Neutrophil (primary cell): ENCODE measurements around the gene HPCA.

Source experiments
- H3K27ac ChIP-seq: fragments of 200-600 bp; sonication (generic); 2 replicates; pipeline ENCODE4 v1.5.1; 2016; ENCODE audit warnings: mild to moderate bottlenecking, moderate library complexity
- H3K27me3 ChIP-seq: fragments of 200-600 bp; sonication (generic); 2 replicates; pipeline ENCODE4 v1.6.0; 2016; ENCODE audit warnings: mild to moderate bottlenecking
- H3K36me3 ChIP-seq: fragments of 200-600 bp; sonication (generic); 2 replicates; pipeline ENCODE4 v1.5.1; 2017
- H3K4me1 ChIP-seq, 2 experiments: fragments of 200-600 bp in 1 of 2; sonication (generic) in 1 of 2; 1 replicate in 1 of 2; 2 replicates in 1 of 2; pipeline versions ENCODE4 v1.5.1 to v1.6.1; 2013 to 2016; ENCODE audit warnings: low read depth in 1 of 2, low read length in 1 of 2, mild to moderate bottlenecking in 1 of 2, moderate library complexity in 1 of 2; ENCODE audit not compliant: control insufficient read depth in 1 of 2, insufficient read depth in 1 of 2
- H3K4me3 ChIP-seq, 2 experiments: fragments of 200-600 bp in 1 of 2; sonication (generic) in 1 of 2; 1 replicate in 1 of 2; 2 replicates in 1 of 2; pipeline ENCODE4 v1.5.1; 2013 to 2016; ENCODE audit warnings: low read depth in 1 of 2, low read length in 1 of 2, mild to moderate bottlenecking in 1 of 2, moderate library complexity in 1 of 2
- H3K9me3 ChIP-seq: fragments of 200-600 bp; sonication (generic); 2 replicates; pipeline ENCODE4 v1.5.1; 2016
- TF ChIP-seq, protein P1 (sequence below): fragments of 200-600 bp; sonication (generic); IDR thresholded peaks from 2 replicates; pipeline ENCODE4 v1.5.1; 2016; ENCODE audit warnings: antibody characterized with exemption

Gene HPCA

DNA sequence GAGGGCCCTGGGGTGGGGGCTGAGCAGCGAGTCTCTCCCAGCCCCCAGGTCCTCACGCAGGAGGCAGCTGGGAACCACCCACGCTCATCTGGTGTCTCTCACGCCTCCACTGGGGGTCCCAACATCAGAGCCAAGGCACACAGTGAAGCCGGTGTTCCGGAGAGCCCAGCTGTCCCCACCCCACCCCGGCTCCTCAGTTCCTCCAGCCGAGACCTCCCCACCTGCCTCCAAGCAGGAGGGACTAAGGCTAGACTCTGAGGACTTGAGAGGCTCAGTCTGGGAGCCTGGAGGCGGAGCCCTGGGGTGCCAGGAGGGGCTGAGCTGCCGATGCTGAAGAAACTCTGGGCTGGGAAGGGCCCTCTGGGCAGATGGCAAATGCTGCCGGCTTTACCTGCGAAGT is 1.6 kb upstream of the HPCA start:
- no peak overlapping the region for H3K4me3 ChIP-seq
- TF ChIP-seq, protein P1, sequence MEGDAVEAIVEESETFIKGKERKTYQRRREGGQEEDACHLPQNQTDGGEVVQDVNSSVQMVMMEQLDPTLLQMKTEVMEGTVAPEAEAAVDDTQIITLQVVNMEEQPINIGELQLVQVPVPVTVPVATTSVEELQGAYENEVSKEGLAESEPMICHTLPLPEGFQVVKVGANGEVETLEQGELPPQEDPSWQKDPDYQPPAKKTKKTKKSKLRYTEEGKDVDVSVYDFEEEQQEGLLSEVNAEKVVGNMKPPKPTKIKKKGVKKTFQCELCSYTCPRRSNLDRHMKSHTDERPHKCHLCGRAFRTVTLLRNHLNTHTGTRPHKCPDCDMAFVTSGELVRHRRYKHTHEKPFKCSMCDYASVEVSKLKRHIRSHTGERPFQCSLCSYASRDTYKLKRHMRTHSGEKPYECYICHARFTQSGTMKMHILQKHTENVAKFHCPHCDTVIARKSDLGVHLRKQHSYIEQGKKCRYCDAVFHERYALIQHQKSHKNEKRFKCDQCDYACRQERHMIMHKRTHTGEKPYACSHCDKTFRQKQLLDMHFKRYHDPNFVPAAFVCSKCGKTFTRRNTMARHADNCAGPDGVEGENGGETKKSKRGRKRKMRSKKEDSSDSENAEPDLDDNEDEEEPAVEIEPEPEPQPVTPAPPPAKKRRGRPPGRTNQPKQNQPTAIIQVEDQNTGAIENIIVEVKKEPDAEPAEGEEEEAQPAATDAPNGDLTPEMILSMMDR, result no peak
- peaks cover 97% of the 10 kb centered on the region for H3K27me3 ChIP-seq
- no peaks in the 10 kb centered on the region for H3K9me3 ChIP-seq
- no peaks in the 10 kb centered on the region for H3K4me1 ChIP-seq
- H3K27ac ChIP-seq, result no peak overlapping the region
- H3K36me3 ChIP-seq, result no peaks in the 10 kb centered on the region

DNA sequence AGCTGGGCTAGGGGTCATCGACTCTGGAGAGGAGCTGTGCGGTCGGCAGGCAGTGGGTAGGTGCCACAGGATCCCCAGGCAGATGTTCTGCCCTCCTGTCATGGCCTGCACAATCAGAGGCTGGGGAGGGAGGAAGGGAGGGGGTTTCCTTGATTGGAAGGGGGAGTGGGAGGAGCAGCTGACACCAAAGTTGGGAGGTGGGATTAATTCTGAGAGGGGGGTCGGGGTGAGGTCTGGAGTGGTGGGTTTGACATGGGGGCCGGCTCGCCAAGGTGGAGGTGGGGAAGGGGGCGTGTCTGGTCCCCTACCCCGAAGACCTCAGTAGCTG is 651 bp upstream of the HPCA start:
- Histone ChIP-seq H3K9me3 (no peaks in the 10 kb centered on the region), H3K27ac (no peak overlapping the region), H3K4me3 (no peak overlapping the region), H3K27me3 (peaks cover 100% of the 10 kb centered on the region), H3K4me1 (no peaks in the 10 kb centered on the region), H3K36me3 (no peaks in the 10 kb centered on the region)
- TF ChIP-seq, protein P1, result no peak

DNA sequence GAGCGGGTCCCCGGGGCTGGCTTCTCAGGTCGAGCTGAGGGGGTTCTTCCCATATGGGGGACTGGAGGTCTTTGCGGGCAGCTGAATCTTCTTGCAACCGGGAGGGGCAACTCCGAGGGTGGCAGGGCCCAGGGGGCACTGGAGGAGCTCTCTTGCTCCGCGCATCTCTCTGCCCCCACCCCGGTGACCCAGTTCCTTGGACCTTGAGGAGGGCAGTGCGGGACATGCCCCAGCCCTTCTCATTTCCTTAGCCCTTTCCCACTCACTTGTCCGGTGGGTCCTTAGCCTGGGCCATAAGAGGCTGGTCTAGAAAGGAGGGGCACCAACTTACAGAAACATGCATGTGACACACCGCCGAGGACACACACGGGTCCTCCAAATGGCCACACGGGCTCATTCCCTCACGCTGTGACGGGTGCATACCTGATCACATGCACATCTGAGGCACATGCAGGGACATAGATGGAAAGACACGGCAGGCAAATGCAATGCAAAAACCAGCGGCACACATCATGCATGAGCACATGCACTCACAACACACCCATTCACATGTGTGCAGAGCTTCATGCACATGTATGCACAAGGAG is 630 bp downstream of the HPCA start:
- no peaks in the 10 kb centered on the region for H3K4me1 ChIP-seq
- no peaks in the 10 kb centered on the region for H3K9me3 ChIP-seq
- H3K36me3 ChIP-seq, result no peaks in the 10 kb centered on the region
- no peak overlapping the region for H3K4me3 ChIP-seq
- no peak overlapping the region for H3K27ac ChIP-seq
- H3K27me3 ChIP-seq, result peaks cover 100% of the 10 kb centered on the region
- TF ChIP-seq, protein P1, result no peak

DNA sequence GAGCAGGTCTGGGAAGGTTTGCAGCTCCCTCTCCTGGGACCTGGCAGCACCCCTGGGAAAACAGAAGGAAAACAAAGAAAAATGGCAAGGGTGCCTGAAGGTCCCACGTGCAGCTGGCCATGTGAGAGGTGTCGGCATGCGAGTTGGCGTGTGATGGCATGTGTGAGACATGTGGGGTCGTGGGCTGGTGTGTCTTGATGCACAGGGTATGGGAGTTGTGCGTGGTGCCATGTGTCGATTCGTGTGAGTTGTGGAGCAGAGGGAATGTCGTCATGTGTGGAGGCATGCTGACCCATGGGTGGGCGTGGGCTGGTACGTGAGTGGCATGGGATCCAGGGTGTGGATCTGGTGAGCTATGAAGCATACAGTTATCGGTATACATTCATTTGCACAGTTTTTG is 1.3 kb downstream of the HPCA start:
- H3K27me3 ChIP-seq, result peaks cover 100% of the 10 kb centered on the region
- H3K36me3 ChIP-seq, result no peaks in the 10 kb centered on the region
- TF ChIP-seq, protein P1, result no peak
- no peaks in the 10 kb centered on the region for H3K9me3 ChIP-seq
- no peak overlapping the region for H3K27ac ChIP-seq
- no peak overlapping the region for H3K4me3 ChIP-seq
- no peaks in the 10 kb centered on the region for H3K4me1 ChIP-seq

DNA sequence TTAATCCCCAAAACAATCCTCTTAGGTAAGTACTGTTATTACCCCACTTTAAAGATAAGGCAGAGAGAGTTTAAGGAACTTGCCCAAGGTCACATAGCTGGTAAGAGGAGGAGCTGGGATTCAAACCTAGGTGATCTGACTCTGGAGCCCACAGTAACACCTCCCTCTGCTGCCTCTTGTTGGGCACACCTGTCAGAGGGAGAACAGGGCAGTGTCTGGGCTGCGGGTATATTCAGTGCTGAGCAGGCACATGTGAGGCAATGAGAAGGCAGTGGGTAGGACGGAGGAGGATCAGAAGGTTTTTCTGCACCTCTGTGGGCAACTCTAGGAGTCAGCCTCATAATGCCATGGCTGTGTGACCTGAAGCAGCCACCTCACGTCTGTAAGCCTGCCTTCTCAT is 1.8 kb downstream of the HPCA start:
- no peak overlapping the region for H3K4me3 ChIP-seq
- H3K9me3 ChIP-seq, result no peaks in the 10 kb centered on the region
- no peaks in the 10 kb centered on the region for H3K36me3 ChIP-seq
- H3K4me1 ChIP-seq, result peaks cover 0 to 5% of the 10 kb centered on the region in 2 experiments
- H3K27ac ChIP-seq, result no peak overlapping the region
- peaks cover 100% of the 10 kb centered on the region for H3K27me3 ChIP-seq
- TF ChIP-seq, protein P1, result no peak
